KOPT-K1 (cell line): ENCODE results near the gene KLHL42.
"Not testable (repeated sequence)": the region's sequence is repeated elsewhere in the genome, so short reads cannot be mapped to it uniquely, and the experiment has no call there.

Source experiments
- H3K27ac ChIP-seq: fragments of 200-600 bp; sonication (generic); 2 replicates; pipeline ENCODE4 v1.5.1; 2016; ENCODE audit warnings: antibody characterized with exemption, mild to moderate bottlenecking, low read depth, low read length; ENCODE audit not compliant: poor library complexity, severe bottlenecking
- H3K36me3 ChIP-seq: fragments of 200-600 bp; sonication (generic); 2 replicates; pipeline ENCODE4 v1.5.1; 2017; ENCODE audit warnings: antibody characterized with exemption, mild to moderate bottlenecking, low read length, moderate library complexity; ENCODE audit not compliant: insufficient read depth
- H3K9me3 ChIP-seq: fragments of 200-600 bp; sonication (generic); 2 replicates; pipeline ENCODE4 v1.5.1; 2017; ENCODE audit warnings: antibody characterized with exemption, low read length, mild to moderate bottlenecking; ENCODE audit not compliant: insufficient read depth, poor library complexity, severe bottlenecking

KLHL42 gene

GRCh38 chr12:27779920-27780611 is at the start of gene KLHL42, which contains the start of gene MANSC4:
Gene KLHL42 (plus strand): TSS chr12:27780233. CDS start chr12:27780331, 98 bp downstream.
Gene MANSC4 (minus strand): TSS chr12:27780236. CDS start chr12:27771276, 8,960 bp downstream.
- H3K27ac ChIP-seq: peak within 1 kb of the TSS; percentile 85
- peaks cover 11% of the 10 kb centered on the region for H3K36me3 ChIP-seq

GRCh38 chr12:27732281-27732680 is 47.8 kb upstream of the KLHL42 start:
- H3K27ac ChIP-seq: no peak overlapping the region
- H3K9me3 ChIP-seq: no peaks in the 10 kb centered on the region
- H3K36me3 ChIP-seq: peaks cover 84% of the 10 kb centered on the region

More at GRCh38 chr12:27779920-27780611, at the start of gene KLHL42, which contains the start of gene MANSC4:
- H3K9me3 ChIP-seq: no peaks in the 10 kb centered on the region

- Histone ChIP-seq H3K36me3 (peaks cover 84% of the 10 kb centered on the region), H3K9me3 (no peaks in the 10 kb centered on the region), H3K27ac (no peak overlapping the region)
These were observed 46.9 kb upstream of the KLHL42 start for GRCh38 chr12:27733052-27733656.

GRCh38 chr12:27733791-27734190 is 46.2 kb upstream of the KLHL42 start:
- Histone ChIP-seq H3K9me3 (no peaks in the 10 kb centered on the region), H3K36me3 (peaks cover 84% of the 10 kb centered on the region), H3K27ac (no peak overlapping the region)

GRCh38 chr12:27734321-27734720 is 45.7 kb upstream of the KLHL42 start:
- H3K36me3 ChIP-seq: peaks cover 85% of the 10 kb centered on the region
- not testable (repeated sequence) for H3K27ac ChIP-seq, H3K9me3 ChIP-seq

GRCh38 chr12:27743601-27744000 is 36.4 kb upstream of the KLHL42 start:
- H3K27ac ChIP-seq: no peak overlapping the region
- peaks cover 81% of the 10 kb centered on the region for H3K36me3 ChIP-seq
- no peaks in the 10 kb centered on the region for H3K9me3 ChIP-seq

GRCh38 chr12:27745734-27746133 is 34.3 kb upstream of the KLHL42 start:
- peaks cover 68% of the 10 kb centered on the region for H3K36me3 ChIP-seq
- H3K9me3 ChIP-seq, H3K27ac ChIP-seq: not testable (repeated sequence)

GRCh38 chr12:27747111-27747820 is 32.8 kb upstream of the KLHL42 start:
- no peak overlapping the region for H3K27ac ChIP-seq
- H3K9me3 ChIP-seq: no peaks in the 10 kb centered on the region
- H3K36me3 ChIP-seq: peaks cover 71% of the 10 kb centered on the region

- Histone ChIP-seq H3K27ac (no peak overlapping the region), H3K36me3 (peaks cover 59% of the 10 kb centered on the region)
These were observed 28.5 kb upstream of the KLHL42 start for GRCh38 chr12:27751386-27752047.

GRCh38 chr12:27754795-27755194 is 25.2 kb upstream of the KLHL42 start:
- Histone ChIP-seq H3K36me3 (peaks cover 49% of the 10 kb centered on the region), H3K27ac (no peak overlapping the region), H3K9me3 (no peaks in the 10 kb centered on the region)

More at GRCh38 chr12:27751386-27752047, 28.5 kb upstream of the KLHL42 start:
- H3K9me3 ChIP-seq: no peaks in the 10 kb centered on the region

GRCh38 chr12:27756670-27757195 is 23.3 kb upstream of the KLHL42 start:
- Histone ChIP-seq H3K36me3 (peaks cover 35% of the 10 kb centered on the region), H3K27ac (no peak overlapping the region), H3K9me3 (no peaks in the 10 kb centered on the region)

- H3K9me3 ChIP-seq: no peaks in the 10 kb centered on the region
These were observed 17.3 kb upstream of the KLHL42 start for GRCh38 chr12:27762757-27763156.

GRCh38 chr12:27766587-27766986 is 13.4 kb upstream of the KLHL42 start:
- Histone ChIP-seq H3K27ac (no peak overlapping the region), H3K9me3 (no peaks in the 10 kb centered on the region)

More at GRCh38 chr12:27762757-27763156, 17.3 kb upstream of the KLHL42 start:
- H3K36me3 ChIP-seq: peaks cover 7% of the 10 kb centered on the region; the same call in 1 of the 2 replicates
- H3K27ac ChIP-seq: no peak overlapping the region

GRCh38 chr12:27769142-27769673 is 10.8 kb upstream of the KLHL42 start:
- Histone ChIP-seq H3K36me3 (no peaks in the 10 kb centered on the region), H3K9me3 (no peaks in the 10 kb centered on the region), H3K27ac (no peak overlapping the region)

More at GRCh38 chr12:27766587-27766986, 13.4 kb upstream of the KLHL42 start:
- H3K36me3 ChIP-seq: no peaks in the 10 kb centered on the region
